HepG2 (cell line): Measurements from ENCODE around the gene INPP5E. TPM values are rescaled to one million over a fixed set of nuclear protein-coding genes. Genes with fewer than 3 reads are reported as not detected.
A peak's percentile ranks its signal among the peaks of the same experiment; 100 is the strongest.

Experiments
- ATAC-seq: fragments of 200-7000 bp; cut with Tn5 transposase; 3 replicates; pipeline ENCODE4 v1.9.1; 2020; ENCODE audit warnings: mild to moderate bottlenecking, moderate library complexity
- BruUV-seq: library from RNA; stranded (reverse); fragments of 400-500 nt; replicated peaks from 2 replicates; lab custom pipeline; 2021; lab: Mats Ljungman, UMichigan
- CTCF ChIA-PET: fragments of 300-600 bp; formaldehyde crosslinking; extraction: SDS; loops from one replicate; lab custom pipeline; 2021; ENCODE audit warnings: low total read pairs, inconsistent platforms, low intra/inter-chr PET ratio; lab: Yijun Ruan, JAX
- POLR2A ChIA-PET: fragments of 350-600 bp; sonication (Branson Sonifier 250); formaldehyde crosslinking; loops from one replicate; lab custom pipeline; 2020; ENCODE audit warnings: antibody characterized with exemption, inconsistent platforms; lab: Yijun Ruan, JAX
- DNase-seq: peaks from one replicate; pipeline ENCODE4 v3.0.0-alpha.2; 2015; ENCODE audit warnings: low spot score
- FAIRE-seq: peaks from 3 replicates; lab custom pipeline; 2011; peaks lifted over from hg19 to GRCh38; lab: Jason Lieb, UNC
- H2AFZ ChIP-seq: one replicate; pipeline ENCODE4 v1.6.1; 2011; ENCODE audit warnings: low read length, inconsistent platforms
- H3K27ac ChIP-seq: fragments of 300-600 bp; 3 replicates; pipeline ENCODE4 v1.8.0; 2011; ENCODE audit warnings: mixed run types, mild to moderate bottlenecking, mixed read lengths, low read length, inconsistent platforms; ENCODE audit not compliant: insufficient read depth; ENCODE audit errors: extremely low read length
- H3K27me3 ChIP-seq, 2 experiments: fragments of 200-600 bp in 1 of 2; 2 replicates in 1 of 2; 3 replicates in 1 of 2; pipeline versions ENCODE4 v1.6.0 to v1.8.0; 2011; ENCODE audit warnings: low read length in 2 of 2, mild to moderate bottlenecking in 2 of 2, moderate library complexity in 2 of 2, inconsistent platforms in 1 of 2; ENCODE audit not compliant: insufficient read depth in 2 of 2, control insufficient read depth in 1 of 2
- H3K36me3 ChIP-seq, 2 experiments: fragments of 200-600 bp in 1 of 2; replicated peaks in 1 of 2; 2 replicates in 1 of 2; 3 replicates in 1 of 2; pipeline versions ENCODE4 v1.5.1 to v1.8.0; 2011; ENCODE audit warnings: low read length in 2 of 2, inconsistent platforms in 1 of 2; ENCODE audit not compliant: insufficient read depth in 2 of 2, control insufficient read depth in 1 of 2
- H3K4me1 ChIP-seq: 2 replicates; pipeline ENCODE4 v1.5.1; 2012; ENCODE audit warnings: low read length, inconsistent platforms; ENCODE audit not compliant: insufficient read depth
- H3K4me2 ChIP-seq: 2 replicates; pipeline ENCODE4 v1.6.0; 2011; ENCODE audit warnings: low read depth, low read length, inconsistent platforms
- H3K4me3 ChIP-seq, 3 experiments: fragments of 200-600 bp in 1 of 3; sonication (generic), shearing (Covaris generic) in 1 of 3; replicated peaks in 1 of 3; 2 replicates each; pipeline ENCODE4 v1.5.1; 2011 to 2016; ENCODE audit warnings: low read length in 3 of 3, inconsistent platforms in 2 of 3, low read depth in 2 of 3, mild to moderate bottlenecking in 2 of 3, control low read depth in 1 of 3, mixed read lengths in 1 of 3; ENCODE audit not compliant: insufficient read depth in 1 of 3
- H3K79me2 ChIP-seq: one replicate; pipeline ENCODE4 v1.6.1; 2011; ENCODE audit warnings: low read length, inconsistent platforms; ENCODE audit not compliant: insufficient read depth
- H3K9ac ChIP-seq: 2 replicates; pipeline ENCODE4 v1.6.0; 2011; ENCODE audit warnings: mild to moderate bottlenecking, low read depth, low read length, inconsistent platforms; ENCODE audit not compliant: insufficient read depth
- H3K9me3 ChIP-seq: 2 replicates; pipeline ENCODE4 v1.5.1; 2012; ENCODE audit warnings: mild to moderate bottlenecking, low read length
- H4K20me1 ChIP-seq: 2 replicates; pipeline ENCODE4 v1.6.0; 2011; ENCODE audit warnings: inconsistent platforms, mild to moderate bottlenecking, low read length, moderate library complexity; ENCODE audit not compliant: insufficient read depth
- HOXA7 ChIP-seq: sonication (generic); formaldehyde crosslinking; IDR thresholded peaks from 2 replicates; pipeline ENCODE4 v1.8.1; 2022; ENCODE audit warnings: mild to moderate bottlenecking, missing genetic modification reagents, moderate library complexity
- NFATC3 ChIP-seq: sonication (generic); formaldehyde crosslinking; IDR thresholded peaks from 2 replicates; pipeline ENCODE4 v1.5.1; 2020; ENCODE audit warnings: mild to moderate bottlenecking, missing genetic modification reagents
- RFX5 ChIP-seq: IDR thresholded peaks from 2 replicates; pipeline ENCODE4 v1.6.1; 2011; ENCODE audit warnings: low read depth, low read length, improper control_type of control experiment
- SOX13 ChIP-seq, 3 experiments: fragments of 450-650 bp in 1 of 3; sonication (generic) in 1 of 3; formaldehyde crosslinking in 1 of 3; IDR thresholded peaks in 2 of 3; conservative IDR thresholded peaks in 1 of 3; 2 replicates each; pipeline versions ENCODE4 v1.5.0 to v1.6.1; 2016 to 2020; ENCODE audit warnings: antibody characterized with exemption in 1 of 3, mild to moderate bottlenecking in 1 of 3, missing compliant biosample characterization in 1 of 3, missing genetic modification reagents in 1 of 3, moderate library complexity in 1 of 3
- SPEN ChIP-seq: sonication (generic); formaldehyde crosslinking; IDR thresholded peaks from 2 replicates; pipeline ENCODE4 v1.5.1; 2020; ENCODE audit warnings: low read depth, mild to moderate bottlenecking, missing genetic modification reagents
- ZEB1 ChIP-seq: IDR thresholded peaks from 2 replicates; pipeline ENCODE4 v1.6.1; 2012; ENCODE audit warnings: mild to moderate bottlenecking, low read depth, inconsistent platforms; ENCODE audit not compliant: insufficient replicate concordance
- ZFY ChIP-seq: sonication (generic); formaldehyde crosslinking; IDR thresholded peaks from 2 replicates; pipeline ENCODE4 v1.4.0; 2020; ENCODE audit warnings: missing genetic modification reagents
- ZNF350 ChIP-seq: sonication (generic); formaldehyde crosslinking; IDR thresholded peaks from 2 replicates; pipeline ENCODE4 v1.4.0; 2020; ENCODE audit warnings: mild to moderate bottlenecking, low read depth, missing genetic modification reagents, borderline replicate concordance
- WGBS: methylation state at CpG from one replicate; pipeline ENCODE4 v1.1.6; 2017; ENCODE audit warnings: low lambda C conversion rate; 5-methylcytosine and 5-hydroxymethylcytosine counted together
- in situ Hi-C: cut with HindIII; loops from 2 replicates; pipeline ENCODE4 v1.10.0; 2017; ENCODE audit warnings: low pct_unique_long_range_greater_than_20kb; ENCODE audit not compliant: extremely low pct_ligation_motif_present
- intact Hi-C: fragments of 100-400 bp; cut with micrococcal nuclease; formaldehyde crosslinking; loops from one replicate; pipeline ENCODE4 v1.10.0; 2022; ENCODE audit not compliant: unreplicated experiment
- polyA plus RNA-seq, 8 experiments: library from polyadenylated mRNA; depleted of rRNA in 3 of 8; stranded (reverse) in 7 of 8; unstranded in 1 of 8; fragments of >200 nt; fragmentation: Illumina TruSeq in 4 of 8; extraction: Trizol in 4 of 8; gene quantifications; 2 replicates each; pipeline versions ENCODE4 v1.2.1 to v1.2.3, GENCODE V29; 2011 to 2016; ENCODE audit warnings: low read depth in 4 of 8, missing spikeins in 1 of 8, mixed read lengths in 1 of 8; ENCODE audit not compliant: insufficient read depth in 1 of 8
- total RNA-seq, 5 experiments: library from RNA; depleted of rRNA; stranded (reverse); fragments of >200 nt; fragmentation: Illumina TruSeq; extraction: Trizol; gene quantifications; 2 replicates each; pipeline ENCODE4 v1.2.3, GENCODE V29; 2016; ENCODE audit warnings: low read depth in 1 of 5
- TF ChIP-seq, protein P1 (sequence below), 2 experiments: IDR thresholded peaks; 2 replicates each; pipeline ENCODE4 v1.6.1; 2011 to 2012; ENCODE audit warnings: low read length in 2 of 2, borderline replicate concordance in 1 of 2, low read depth in 1 of 2, mild to moderate bottlenecking in 1 of 2, moderate library complexity in 1 of 2
- TF ChIP-seq, protein P2 (sequence below): sonication (generic); formaldehyde crosslinking; IDR thresholded peaks from 2 replicates; pipeline ENCODE4 v1.4.0; 2020; ENCODE audit warnings: mild to moderate bottlenecking, missing genetic modification reagents, borderline replicate concordance

The INPP5E gene
- total and polyA plus RNA-seq, 2 of the 13 experiments (the other 11 are each of a cell fraction or from before 2014, with no cell fraction given): 5.5 TPM

DNA sequence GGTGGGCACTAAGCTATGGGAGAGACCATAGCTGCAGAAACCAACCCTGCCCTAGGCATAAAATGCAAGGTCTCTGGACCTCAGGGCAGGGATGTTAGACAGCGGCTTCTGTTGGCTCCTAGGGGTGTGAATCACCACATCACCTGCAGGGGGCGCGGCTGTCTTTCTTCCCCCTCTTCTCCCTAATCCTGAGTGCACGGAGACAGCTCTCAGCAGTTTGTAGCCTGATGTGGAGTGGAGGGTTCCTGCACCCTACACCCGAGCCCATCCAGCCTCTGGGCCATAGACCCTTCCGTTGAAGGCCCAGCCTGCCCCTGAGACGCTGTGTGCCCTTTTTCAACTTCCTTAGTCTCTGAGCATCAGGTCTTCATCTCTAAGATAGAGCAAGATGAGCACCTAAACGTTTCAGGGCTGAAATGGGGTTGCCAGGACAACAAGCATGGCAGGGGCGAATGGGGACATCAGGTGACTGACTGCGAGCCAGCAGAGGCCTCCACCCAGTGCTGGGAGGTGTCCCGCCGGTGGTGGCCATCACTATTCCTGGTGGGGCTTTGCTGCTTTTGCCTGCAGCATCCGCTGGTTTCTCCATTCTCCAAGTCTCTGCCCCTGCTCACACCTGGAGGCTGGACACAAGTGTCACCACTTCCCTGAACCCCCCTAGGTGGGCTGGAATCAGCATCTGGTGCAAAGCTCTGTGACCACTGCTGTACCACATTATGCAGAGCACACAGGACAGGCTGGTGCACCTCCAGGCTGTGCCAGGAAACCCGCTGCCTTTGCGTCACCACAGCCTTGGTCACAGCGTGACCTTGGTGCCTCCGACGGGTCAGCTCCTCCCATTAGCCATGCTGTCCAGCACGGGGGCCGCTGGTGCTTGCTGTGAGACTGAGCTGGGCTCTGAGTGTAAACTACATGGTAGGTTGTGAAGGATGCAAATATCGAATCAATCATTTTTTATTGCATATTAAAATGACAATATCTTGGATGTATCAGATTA is 45.7 kb upstream of the INPP5E start (continued):
- TF ChIP-seq, protein P1, sequence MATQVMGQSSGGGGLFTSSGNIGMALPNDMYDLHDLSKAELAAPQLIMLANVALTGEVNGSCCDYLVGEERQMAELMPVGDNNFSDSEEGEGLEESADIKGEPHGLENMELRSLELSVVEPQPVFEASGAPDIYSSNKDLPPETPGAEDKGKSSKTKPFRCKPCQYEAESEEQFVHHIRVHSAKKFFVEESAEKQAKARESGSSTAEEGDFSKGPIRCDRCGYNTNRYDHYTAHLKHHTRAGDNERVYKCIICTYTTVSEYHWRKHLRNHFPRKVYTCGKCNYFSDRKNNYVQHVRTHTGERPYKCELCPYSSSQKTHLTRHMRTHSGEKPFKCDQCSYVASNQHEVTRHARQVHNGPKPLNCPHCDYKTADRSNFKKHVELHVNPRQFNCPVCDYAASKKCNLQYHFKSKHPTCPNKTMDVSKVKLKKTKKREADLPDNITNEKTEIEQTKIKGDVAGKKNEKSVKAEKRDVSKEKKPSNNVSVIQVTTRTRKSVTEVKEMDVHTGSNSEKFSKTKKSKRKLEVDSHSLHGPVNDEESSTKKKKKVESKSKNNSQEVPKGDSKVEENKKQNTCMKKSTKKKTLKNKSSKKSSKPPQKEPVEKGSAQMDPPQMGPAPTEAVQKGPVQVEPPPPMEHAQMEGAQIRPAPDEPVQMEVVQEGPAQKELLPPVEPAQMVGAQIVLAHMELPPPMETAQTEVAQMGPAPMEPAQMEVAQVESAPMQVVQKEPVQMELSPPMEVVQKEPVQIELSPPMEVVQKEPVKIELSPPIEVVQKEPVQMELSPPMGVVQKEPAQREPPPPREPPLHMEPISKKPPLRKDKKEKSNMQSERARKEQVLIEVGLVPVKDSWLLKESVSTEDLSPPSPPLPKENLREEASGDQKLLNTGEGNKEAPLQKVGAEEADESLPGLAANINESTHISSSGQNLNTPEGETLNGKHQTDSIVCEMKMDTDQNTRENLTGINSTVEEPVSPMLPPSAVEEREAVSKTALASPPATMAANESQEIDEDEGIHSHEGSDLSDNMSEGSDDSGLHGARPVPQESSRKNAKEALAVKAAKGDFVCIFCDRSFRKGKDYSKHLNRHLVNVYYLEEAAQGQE (IDR thresholded peaks at IDR 0.05; ENCODE audit: borderline replicate concordance in 1 of 2, low read depth in 1 of 2, low read length in 2 of 2): peak in 1 of 2 experiments; percentile 75; a peak in 2 of 4 replicates
- TF ChIP-seq SPEN: 0 out of 2 replicates have a peak, but pooled peaks have one; percentile 27

DNA sequence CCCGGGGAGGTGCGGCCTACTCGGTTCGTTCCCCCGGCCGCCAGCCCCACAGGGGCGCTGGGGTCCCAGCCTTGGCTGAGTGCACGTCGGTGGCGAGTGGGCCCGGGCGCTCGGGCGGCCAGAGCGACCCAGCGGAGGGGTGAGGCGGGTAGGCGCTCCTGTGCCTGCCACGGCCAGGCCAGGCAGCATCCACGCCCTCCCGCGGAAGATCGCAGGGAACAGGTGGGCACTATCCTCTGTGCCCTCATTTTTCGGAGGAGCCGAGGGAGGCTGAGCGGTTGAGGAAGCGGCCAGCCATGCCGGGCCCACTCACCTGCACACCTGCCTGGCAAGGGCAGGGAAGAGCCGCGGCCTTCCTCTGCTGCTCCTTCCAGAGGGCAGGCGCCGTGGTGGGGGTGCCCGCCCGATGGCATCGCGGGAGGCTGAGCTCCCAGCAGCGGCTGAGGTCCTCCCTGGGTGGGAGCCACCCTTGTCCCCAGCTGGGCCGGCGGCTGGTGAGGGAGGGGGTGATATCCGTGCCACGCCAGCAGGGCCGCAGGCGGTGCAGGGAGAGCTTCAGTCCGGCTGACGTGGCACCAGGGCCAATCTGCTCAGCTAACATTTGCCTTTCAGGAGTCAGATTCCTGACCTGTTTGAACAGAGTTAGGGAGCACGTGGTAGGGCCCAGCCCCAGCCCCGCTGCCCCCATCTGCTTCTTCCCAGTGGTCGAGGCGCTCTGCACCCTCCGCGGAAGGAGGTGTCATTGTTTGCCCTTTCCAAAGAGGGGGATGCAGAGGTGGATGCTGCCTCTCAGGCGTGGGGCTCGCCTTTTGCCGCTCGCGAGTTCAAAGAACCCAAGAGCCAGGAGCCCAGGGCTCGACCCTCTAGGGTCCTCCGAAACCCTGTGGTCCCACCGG is 44.8 kb upstream of the INPP5E start:
- no peaks in the 10 kb centered on the region for H3K9me3 ChIP-seq
- DNase-seq (peak; percentile 74), FAIRE-seq (no peak), ATAC-seq (peak; percentile 49)
- H3K4me3 ChIP-seq: peak overlapping the region; percentile 62 to 84 (median 79)
- H3K27ac ChIP-seq: peak overlapping the region; percentile 100
- no TSS peak for BruUV-seq
- H3K4me2 ChIP-seq: peak overlapping the region; percentile 90
- in situ Hi-C loops: no loop called here
- H4K20me1 ChIP-seq: peaks cover 28% of the 10 kb centered on the region
- H3K36me3 ChIP-seq: peaks cover 2 to 10% of the 10 kb centered on the region in 2 experiments; a peak in 3 of 5 replicates
- CTCF ChIA-PET: interaction anchor here (1.2 to 7.9 kb wide), 3 partner anchors 142 to 160 kb away, joined by 3 to 101 read pairs (median 8); no protein-coding TSS in a partner anchor
- peaks cover 28% of the 10 kb centered on the region for H3K79me2 ChIP-seq
- intact Hi-C loops: loop anchor here (1.0 kb wide), 1 partner anchor 146 kb away; no protein-coding TSS in a partner anchor
- peaks cover 18 to 27% of the 10 kb centered on the region in 2 experiments; a peak in 4 of 5 replicates for H3K27me3 ChIP-seq
- 10% methylated on average over 21 of the region's 59 CpGs for WGBS
- H3K4me1 ChIP-seq: peaks cover 42% of the 10 kb centered on the region
- H2AFZ ChIP-seq: no peak overlapping the region
- H3K9ac ChIP-seq: peak overlapping the region; percentile 93
- POLR2A ChIA-PET: interaction anchor here (1.4 to 3.5 kb wide), 2 partner anchors 142 to 145 kb away, joined by 4 to 25 read pairs; no protein-coding TSS in a partner anchor
- TF ChIP-seq ZFY: peak; percentile 80
- TF ChIP-seq RFX5: no peak
- TF ChIP-seq SOX13 (IDR thresholded peaks at IDR 0.05): no peak
- peak in 1 of 2 experiments; percentile 17; a peak in 1 of 4 replicates for TF ChIP-seq SOX13 (CRISPR knock-in tag; conservative IDR thresholded peaks at IDR 0.05 in 1 of 2, IDR thresholded peaks at IDR 0.05 in 1 of 2)
- TF ChIP-seq HOXA7 (CRISPR knock-in tag): no peak
- TF ChIP-seq, protein P2, sequence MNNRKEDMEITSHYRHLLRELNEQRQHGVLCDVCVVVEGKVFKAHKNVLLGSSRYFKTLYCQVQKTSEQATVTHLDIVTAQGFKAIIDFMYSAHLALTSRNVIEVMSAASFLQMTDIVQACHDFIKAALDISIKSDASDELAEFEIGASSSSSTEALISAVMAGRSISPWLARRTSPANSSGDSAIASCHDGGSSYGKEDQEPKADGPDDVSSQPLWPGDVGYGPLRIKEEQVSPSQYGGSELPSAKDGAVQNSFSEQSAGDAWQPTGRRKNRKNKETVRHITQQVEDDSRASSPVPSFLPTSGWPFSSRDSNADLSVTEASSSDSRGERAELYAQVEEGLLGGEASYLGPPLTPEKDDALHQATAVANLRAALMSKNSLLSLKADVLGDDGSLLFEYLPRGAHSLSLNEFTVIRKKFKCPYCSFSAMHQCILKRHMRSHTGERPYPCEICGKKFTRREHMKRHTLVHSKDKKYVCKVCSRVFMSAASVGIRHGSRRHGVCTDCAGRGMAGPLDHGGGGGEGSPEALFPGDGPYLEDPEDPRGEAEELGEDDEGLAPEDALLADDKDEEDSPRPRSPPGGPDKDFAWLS (CRISPR knock-in tag): no peak
- no peak for TF ChIP-seq ZEB1
- no peak for TF ChIP-seq NFATC3 (CRISPR knock-in tag)
- TF ChIP-seq ZNF350 (CRISPR knock-in tag): 0 out of 2 replicates have a peak, but pooled peaks have one; percentile 12
